Raji (cell line): ENCODE results near the gene APP.

Experiments
- POLR2A ChIP-seq: IDR thresholded peaks from 2 replicates; pipeline ENCODE4 v1.6.1; 2011; ENCODE audit warnings: low read depth, low read length, control low read depth; ENCODE audit not compliant: insufficient read depth

Gene APP

DNA sequence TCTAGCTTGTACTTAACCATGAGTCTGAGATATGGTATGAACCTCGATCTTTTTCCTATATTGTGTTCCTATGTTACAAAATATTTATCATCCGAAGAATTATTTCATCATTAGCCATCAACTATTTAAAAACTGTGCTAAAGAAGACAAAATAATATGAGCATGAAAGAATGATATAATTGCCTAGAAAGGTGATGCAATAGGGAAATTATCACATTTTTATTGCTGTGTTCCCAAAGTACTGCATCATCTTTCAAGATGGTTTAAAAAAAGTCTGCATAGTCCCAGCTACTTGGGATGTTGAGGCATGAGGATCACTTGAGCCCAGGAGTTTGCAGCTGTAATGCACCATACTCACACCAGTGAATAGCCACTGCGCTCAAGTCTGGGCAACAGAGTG is 126.7 kb downstream of the APP start:
- TF ChIP-seq POLR2A, result no peak

DNA sequence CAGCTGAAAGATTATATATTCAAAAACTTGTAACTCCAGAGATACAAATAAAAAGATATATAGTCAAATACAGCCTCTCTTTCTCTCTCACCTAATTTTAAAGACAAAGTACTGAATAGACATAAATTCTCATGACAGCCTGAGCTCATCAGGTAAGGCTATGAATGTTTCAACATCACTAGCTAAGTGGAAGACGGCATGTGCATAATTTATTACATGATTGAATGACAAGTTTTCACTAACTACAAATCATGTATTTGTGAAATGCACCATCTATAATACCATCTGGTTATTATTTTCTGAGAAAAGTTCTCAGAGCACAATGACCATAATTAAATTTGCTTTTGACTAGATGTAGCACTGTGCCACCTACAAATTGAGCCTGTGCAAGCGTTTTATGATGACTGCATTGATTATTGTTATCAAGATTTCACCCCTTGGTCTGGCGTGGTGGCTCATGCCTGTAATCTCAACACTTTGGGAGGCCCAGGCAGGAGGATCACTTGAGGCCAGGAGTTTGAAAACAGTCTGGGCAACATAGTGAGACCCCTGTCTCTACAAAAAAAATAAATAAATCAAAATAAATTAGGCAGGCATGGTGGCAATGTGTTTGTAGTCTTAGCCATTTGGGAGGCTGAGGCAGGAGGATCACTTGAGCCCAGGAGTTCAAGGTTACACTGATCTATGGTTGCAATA is 128.2 kb downstream of the APP start:
- TF ChIP-seq POLR2A, result no peak

DNA sequence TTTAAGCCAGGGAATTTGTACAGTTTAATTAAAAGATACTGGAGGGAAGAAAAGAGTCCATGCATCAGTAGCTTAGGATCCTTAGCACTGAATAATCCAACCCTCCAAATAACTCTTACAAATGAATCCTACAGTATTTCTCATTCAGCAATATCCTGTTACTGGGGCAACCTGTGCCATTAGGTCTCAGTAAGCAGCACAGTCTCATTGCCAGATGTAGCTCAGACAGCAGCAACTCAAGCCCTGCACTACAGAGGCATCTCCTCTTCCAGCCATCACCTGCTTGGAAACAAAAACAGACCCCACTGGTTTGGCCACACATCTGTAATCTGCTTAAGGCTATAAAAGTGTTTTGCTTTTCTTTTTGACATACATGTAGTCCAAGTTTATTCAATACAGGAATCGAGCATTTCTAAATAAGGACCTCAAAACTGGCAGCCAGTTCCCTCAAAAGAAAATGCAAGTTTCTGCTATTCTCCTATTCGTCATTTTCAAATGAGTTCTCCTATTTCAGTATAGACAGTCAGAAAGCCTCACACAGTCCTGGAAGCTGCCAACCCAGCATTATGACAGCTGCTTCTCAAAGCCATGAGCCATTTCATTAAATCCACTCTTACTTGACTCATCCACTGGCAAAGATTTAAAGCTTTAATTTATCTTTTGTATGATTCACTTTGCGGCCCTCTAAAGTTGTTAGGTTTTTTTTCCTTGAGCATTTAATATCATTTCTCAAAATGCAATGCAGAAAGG is 129.0 kb downstream of the APP start:
- no peak for TF ChIP-seq POLR2A

DNA sequence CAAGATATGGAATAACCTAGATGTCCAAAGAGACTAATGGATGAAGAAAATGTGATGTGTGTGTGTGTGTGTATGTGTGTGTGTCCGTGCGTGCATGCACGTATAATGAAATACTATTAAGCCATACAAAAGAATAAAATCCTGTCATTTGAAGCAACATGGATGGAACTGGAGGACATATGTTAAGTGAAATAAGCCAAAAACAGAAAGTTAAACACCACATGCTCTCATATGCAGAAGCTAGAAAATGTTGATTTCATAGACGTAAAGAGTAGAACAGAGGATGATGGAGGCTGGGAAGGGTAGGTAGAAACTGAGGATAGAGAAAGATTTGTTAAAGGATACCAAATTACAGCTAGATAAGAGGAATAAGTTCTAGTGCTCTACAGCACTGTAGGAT is 133.7 kb downstream of the APP start:
- TF ChIP-seq POLR2A, result no peak

DNA sequence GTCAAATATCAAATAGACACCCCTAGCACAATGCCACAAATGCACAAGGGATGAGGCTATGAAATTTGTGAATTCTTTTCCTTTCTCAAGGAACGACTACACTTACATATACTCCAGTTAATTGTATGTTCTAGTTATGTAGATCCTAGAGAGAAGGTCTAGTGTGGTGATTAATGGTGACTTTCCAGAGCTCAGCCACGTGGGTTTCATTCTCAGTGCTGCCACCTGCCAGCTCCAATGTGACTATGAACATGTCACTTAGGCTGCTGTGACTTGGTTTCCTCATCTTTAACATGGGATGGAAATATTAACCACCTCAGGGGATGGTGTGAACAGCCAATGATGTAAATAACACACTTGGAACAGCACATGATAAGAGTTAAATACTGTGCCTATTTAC is 138.3 kb downstream of the APP start:
- TF ChIP-seq POLR2A, result no peak

DNA sequence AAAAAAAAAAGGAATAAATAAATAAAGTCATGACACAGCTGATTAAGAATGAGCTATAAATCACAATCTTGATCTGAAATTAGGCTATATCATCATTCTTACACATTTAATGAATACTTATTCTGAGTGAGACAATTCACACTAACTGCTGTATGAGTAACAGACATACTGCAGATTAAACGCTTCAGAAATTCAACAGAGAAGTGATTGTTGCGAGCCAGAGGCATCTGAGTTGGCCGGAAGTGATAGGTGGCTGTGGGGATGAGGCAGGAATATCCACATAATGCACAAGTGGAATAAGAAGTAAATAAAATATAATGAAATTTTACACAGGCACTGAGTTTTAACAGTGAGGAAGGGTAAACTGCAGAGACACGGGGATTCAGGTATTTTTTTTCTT is 142.4 kb downstream of the APP start:
- TF ChIP-seq POLR2A, result no peak

DNA sequence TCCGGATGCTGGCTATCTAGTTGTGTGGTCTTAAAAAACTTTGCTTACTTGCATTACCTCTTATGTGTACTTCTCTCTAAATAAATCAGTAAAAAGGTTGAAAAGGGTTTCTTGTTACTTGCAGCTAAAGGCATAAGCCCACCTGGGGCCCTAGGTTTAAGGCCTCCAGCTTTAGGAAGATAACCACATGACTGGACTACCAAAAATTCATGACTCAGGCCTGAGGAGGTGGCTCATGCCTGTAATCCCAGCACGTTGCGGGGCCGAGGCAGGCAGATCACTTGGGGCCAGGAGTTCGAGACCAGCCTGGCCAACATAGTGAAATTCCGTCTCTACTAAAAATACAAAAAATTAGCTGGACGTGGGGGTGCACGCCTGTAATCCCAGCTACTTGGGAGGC is 142.9 kb downstream of the APP start:
- no peak for TF ChIP-seq POLR2A

DNA sequence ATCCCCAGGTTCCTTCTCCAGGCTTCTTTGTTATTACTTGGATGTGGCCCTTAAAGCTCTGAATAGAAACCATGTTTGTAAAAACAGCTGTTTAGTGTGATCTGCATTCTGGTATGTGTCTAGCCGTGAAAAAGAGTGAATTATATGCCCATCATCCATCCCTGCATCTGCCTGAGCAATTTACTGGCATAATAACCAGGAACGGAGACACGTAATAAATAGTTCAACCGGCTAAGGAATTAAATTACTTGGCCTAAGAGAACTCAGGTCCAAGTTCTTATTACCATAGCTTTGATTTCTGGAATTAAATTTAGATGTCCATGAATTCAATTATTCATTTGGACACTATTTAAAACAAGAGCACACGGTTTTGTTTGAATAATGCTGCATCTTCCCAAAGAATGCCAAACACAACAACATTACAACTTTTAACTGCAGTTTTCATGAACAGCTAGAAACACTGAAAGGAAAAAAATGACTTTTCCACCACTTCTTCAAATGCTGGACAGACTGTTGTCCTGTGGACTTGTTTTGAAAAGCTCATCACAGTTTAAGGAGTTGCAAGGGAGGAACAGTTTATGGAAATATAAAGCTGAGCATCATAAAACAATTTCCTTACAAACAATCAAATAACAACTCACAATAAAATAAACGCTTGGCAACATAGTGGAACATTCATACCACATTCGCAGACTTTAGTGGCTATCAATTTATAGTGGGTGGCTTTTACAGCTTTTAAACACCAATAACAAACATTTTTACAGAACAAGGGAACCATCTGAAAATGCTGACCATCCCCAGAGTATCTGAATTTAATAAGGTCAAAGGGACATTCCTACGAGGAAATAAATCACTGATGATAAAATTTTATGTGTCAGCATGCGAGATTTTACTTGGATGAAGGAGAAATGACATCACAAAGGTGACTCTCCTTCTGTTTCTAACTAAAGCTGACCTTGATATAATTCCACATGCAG is 144.7 kb downstream of the APP start:
- no peak for TF ChIP-seq POLR2A

DNA sequence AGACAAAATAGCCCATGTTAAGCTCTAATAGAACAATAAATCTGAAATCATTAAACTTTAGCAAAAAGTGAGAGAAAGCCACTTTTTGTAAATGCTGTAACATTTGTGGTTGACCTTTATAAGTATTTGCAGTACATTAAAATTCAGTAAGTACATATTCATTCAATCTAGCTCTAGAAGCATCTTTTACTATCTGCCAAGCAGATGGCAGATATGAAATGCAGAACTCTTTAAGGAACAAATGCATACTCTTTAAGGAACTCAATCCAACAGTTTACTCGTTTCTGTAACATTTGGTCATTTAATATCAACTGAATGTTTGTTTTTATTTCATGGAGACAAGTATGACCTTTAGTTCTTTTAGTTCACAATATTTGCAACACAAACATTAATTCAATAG is 150.1 kb downstream of the APP start:
- TF ChIP-seq POLR2A, result no peak

DNA sequence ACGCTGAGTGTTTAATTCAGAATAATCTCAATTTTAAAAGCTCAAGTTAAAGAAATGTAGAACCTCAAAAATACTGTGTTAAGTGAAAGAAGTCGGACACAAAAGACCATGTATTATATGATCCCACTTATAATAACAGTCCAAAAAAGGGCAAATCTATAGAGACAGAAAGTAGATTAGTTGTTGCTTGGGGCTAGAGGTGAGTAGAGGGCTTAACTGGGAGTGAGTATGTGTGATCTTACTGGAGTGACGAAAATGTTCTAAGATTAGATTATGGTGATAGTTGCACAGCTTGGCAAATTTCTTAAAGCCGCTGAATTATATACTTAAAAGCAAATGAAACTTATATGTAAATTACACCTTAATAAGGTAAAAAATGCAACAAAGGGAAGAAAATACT is 150.5 kb downstream of the APP start:
- TF ChIP-seq POLR2A, result no peak

DNA sequence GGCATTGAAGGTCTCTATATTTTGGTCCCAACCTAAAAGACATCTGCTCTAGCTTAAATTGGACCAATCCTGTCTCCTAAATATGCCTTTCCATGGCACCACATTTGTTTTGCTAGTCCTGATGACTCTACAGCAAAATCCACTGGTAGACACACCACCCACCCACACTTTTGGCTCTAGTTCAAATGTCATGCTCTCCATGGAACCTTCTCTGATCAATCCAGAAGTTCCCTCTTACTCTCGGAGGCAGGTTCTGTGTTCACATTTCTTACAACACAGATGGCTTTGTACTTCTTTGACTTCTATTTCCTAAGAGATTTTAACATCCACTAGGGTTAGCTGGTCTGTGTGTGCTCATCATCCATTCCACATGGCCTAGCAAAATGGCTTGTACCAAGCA is 151.3 kb downstream of the APP start:
- TF ChIP-seq POLR2A, result no peak

DNA sequence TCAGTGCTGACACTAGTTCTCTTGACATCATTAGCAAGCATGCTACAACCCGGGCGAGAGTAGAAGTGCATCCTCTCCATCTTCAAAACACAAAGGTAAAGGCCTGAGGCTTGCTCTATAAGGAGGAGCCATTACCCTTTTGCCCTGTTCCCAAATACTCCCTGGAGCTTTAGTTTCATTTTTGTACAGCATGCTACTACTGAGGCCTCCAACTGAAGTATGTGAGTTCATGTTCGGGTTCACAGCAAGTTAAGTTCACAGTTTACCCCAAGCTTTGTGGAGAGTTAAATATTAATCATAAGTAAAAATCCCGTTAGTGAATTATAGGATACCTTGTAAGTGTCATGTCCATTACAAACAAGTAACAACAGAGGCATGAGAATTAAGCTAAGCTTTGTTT is 156.6 kb downstream of the APP start:
- TF ChIP-seq POLR2A, result no peak

DNA sequence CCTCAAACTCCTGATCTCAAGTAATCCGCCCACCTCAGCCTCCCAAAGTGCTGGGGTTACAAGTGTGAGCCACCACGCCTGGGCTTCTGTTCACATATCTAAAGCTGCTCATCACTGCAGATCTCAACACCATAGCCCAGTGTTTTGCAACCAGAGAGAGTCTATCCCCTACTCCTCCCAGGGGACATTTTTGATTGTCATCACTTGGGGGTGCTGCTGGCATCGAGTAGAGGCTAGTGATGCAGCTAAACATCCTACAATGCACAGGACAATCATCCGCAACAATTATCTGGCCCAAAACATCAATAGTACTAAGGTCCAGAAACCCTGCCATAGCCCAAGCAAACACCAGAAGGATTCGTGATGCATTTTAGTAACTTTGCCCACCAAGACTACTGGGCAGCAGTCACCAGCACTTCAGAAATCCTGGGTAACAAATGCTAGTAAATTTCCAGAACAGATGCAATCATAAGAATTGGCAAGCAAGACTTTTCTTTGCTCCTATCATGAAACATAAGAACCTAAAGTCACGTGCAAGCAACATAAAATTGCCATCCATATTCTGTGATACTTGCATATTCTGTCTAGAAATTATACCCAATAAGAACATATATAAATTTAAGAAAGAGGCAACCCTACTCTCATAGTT is 159.2 kb downstream of the APP start:
- TF ChIP-seq POLR2A, result no peak

DNA sequence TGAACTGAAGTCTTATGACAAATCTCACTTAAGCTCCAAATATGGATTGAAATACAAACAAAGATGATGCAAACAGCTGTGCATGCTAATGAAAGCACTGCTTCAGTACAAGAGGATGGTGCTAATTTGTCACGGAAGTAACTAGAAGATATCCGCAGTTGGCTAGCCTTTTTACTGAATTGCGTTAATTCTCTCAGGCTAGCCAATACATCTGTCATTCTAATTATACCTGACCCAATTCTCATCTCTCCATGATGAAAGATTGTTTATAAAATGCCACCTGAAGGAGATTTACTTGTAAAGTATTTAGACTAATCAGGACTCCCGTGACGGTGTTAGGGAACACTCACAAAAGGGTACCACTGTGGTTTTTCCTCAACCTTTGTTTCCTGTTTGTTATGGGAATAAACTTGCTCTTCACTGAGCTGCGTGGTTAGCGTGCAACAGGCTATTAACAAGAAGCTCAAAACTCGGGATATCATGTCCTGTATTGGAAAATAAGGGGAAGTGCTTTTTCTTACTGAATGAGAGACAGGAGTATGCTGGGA is 162.5 kb downstream of the APP start:
- TF ChIP-seq POLR2A, result no peak

DNA sequence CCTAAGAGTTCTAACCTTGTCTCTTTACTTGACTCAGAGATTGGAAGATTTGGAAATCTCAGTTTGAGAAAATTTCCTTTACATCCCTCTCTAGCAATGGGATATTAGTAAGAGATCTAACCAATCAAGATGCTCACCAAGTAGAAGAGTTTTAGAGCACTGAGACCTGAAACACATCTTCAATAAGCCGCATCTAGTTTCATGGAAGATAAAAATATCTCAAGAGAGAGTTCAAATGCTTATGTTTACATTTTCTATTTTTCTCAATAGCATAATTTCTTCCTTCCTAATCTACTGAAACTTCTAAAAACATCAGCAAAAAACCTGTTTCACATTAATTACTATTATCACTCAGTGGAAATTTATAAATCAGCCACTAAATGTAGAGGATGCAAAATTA is 165.1 kb downstream of the APP start:
- TF ChIP-seq POLR2A, result no peak
